Measurements from ENCODE around the gene MT1X.
A peak's percentile ranks its signal among the peaks of the same experiment; 100 is the strongest.
"Not testable (repeated sequence)": the region's sequence is repeated elsewhere in the genome, so short reads cannot be mapped to it uniquely, and the experiment has no call there.

The MT1X gene

GRCh38 chr16:56653218-56653617, 29.1 kb upstream of the MT1X start:
- no peak for DNase-seq (ENCODE audit: low read depth)
- TF ChIP-seq, protein P1, sequence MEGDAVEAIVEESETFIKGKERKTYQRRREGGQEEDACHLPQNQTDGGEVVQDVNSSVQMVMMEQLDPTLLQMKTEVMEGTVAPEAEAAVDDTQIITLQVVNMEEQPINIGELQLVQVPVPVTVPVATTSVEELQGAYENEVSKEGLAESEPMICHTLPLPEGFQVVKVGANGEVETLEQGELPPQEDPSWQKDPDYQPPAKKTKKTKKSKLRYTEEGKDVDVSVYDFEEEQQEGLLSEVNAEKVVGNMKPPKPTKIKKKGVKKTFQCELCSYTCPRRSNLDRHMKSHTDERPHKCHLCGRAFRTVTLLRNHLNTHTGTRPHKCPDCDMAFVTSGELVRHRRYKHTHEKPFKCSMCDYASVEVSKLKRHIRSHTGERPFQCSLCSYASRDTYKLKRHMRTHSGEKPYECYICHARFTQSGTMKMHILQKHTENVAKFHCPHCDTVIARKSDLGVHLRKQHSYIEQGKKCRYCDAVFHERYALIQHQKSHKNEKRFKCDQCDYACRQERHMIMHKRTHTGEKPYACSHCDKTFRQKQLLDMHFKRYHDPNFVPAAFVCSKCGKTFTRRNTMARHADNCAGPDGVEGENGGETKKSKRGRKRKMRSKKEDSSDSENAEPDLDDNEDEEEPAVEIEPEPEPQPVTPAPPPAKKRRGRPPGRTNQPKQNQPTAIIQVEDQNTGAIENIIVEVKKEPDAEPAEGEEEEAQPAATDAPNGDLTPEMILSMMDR (IDR thresholded peaks at IDR 0.05; ENCODE audit: insufficient read depth, low read depth, low read length, missing control alignments): no peak
- no peak overlapping the region for H3K4me3 ChIP-seq (ENCODE audit: low read depth, low read length)

DNA sequence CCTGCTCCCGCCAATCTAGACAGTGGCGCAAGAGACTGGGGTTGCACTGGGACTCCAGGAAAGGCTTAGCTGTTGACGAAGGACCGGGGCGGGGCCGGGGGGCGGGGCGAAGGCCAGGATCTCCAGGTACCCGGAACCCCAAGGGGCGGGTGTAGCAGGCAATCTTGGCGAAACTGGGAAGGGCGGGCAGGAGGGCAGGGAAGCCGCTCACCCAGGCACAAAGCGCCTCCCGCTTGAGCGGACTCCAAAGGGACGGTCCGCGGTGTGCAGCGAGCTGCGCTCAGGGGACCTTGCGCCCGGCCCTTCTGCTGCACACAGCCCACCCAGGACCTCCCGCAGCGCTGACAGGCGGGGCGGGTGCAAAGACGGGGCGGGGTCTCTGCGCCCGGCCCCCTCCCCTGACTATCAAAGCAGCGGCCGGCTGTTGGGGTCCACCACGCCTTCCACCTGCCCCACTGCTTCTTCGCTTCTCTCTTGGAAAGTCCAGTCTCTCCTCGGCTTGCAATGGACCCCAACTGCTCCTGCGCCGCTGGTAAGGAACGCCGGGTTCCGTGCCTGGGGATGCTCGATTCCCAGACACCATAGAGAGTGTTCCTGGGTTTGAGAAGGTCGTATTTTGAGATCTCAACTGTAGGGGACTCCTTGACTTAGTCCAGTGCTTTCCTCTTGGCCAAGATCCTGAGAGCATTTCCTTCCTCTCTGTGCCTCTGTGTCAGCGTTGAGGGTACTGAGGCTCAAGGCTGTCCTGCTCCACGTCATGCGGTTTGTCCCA, 24.5 kb upstream of the MT1X start, which contains the start of gene MT1F:
Gene MT1F, plus strand, starts transcription at position 405 of the 772 bp plus-strand sequence. Its CDS starts 100 bp downstream, at position 505.
- TF ChIP-seq, protein P1 (IDR thresholded peaks at IDR 0.05; ENCODE audit: insufficient read depth, low read depth, low read length, missing control alignments): no peak
- DNase-seq (ENCODE audit: low read depth): peak; percentile 33
- H3K4me3 ChIP-seq (ENCODE audit: low read depth, low read length): peak within 1 kb of the TSS; percentile 31

- H3K4me3 ChIP-seq (ENCODE audit: low read depth, low read length): no peak overlapping the region
- TF ChIP-seq, protein P1 (IDR thresholded peaks at IDR 0.05; ENCODE audit: insufficient read depth, low read depth, low read length, missing control alignments): no peak
- no peak for DNase-seq (ENCODE audit: low read depth)
Measured at GRCh38 chr16:56658327-56658875, 23.9 kb upstream of the MT1X start.

DNA sequence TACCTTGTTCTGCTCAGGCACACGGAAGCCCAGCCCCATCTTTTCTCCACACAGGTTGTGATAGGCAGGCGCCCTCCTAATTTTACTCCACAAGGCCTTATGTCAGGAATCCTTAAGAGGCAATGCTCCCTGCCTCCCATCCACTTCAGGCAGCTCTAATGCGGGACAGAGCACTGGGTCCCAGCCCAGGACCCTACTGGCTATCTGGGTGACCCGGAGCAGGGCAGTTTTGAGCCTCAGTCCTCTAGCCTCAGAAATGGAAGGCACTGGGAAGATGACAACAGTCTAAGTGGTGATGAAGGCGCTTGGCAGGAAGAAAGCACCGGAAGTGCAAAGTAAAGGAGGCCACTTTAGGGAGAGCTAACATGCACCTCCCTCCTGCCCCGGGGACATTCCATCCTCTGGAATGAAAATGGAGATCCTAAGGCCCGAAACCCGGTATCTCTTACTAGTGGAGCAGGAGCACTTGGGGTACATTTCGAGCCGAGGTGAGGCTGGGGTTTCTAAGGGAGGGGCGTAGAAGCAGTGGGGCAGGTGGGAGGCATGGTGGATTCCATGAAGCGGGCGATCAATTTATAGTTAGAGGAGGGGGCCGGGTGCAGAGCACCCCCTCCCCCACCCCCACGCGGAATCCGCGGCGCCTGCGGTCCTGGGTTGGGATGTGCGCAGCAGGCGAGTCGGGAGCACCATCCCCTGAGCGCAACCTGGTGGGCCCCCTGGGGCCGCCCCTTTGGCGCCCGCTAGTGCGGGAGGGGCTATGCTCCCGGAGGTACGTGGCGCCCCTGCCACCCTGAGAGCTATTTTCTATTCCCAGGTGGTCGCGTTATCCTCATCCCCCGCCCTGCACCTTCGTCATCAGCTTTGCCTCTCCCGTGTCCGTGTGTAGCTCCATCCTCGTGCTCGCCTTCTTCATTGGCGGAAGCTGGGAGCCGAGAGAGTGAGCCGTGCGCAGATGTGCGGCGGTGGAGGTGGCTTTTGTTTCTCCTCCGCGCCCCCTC, 19.6 kb upstream of the MT1X start:
- no peak overlapping the region for H3K4me3 ChIP-seq (ENCODE audit: low read depth, low read length)
- DNase-seq (ENCODE audit: low read depth): no peak
- TF ChIP-seq, protein P1 (IDR thresholded peaks at IDR 0.05; ENCODE audit: insufficient read depth, low read depth, low read length, missing control alignments): no peak

- TF ChIP-seq, protein P1 (IDR thresholded peaks at IDR 0.05; ENCODE audit: insufficient read depth, low read depth, low read length, missing control alignments): no peak
- H3K4me3 ChIP-seq (ENCODE audit: low read depth, low read length): no peak overlapping the region
- no peak for DNase-seq (ENCODE audit: low read depth)
Measured at GRCh38 chr16:56664506-56664905, 17.8 kb upstream of the MT1X start.

GRCh38 chr16:56665286-56666261, 16.7 kb upstream of the MT1X start:
- not testable (repeated sequence) for H3K4me3 ChIP-seq (ENCODE audit: low read depth, low read length); DNase-seq (ENCODE audit: low read depth)
